ENCODE results near the gene NPIPB8.
A peak's percentile ranks its signal among the peaks of the same experiment; 100 is the strongest.
"Not testable (repeated sequence)": the region's sequence is repeated elsewhere in the genome, so short reads cannot be mapped to it uniquely, and the experiment has no call there.

The NPIPB8 gene

GRCh38 chr16:28693257-28693950, 55.5 kb downstream of the NPIPB8 start:
- not testable (repeated sequence) for H3K4me3 ChIP-seq; H3K27ac ChIP-seq; DNase-seq (ENCODE audit: low spot score)

GRCh38 chr16:28699792-28700191, 61.9 kb downstream of the NPIPB8 start:
- not testable (repeated sequence) for DNase-seq (ENCODE audit: low spot score); H3K27ac ChIP-seq; H3K4me3 ChIP-seq

GRCh38 chr16:28700349-28700748, 62.5 kb downstream of the NPIPB8 start:
- H3K4me3 ChIP-seq, H3K27ac ChIP-seq: not testable (repeated sequence)
- peak; percentile 16 for DNase-seq (ENCODE audit: low spot score)

- not testable (repeated sequence) for DNase-seq (ENCODE audit: low spot score); H3K4me3 ChIP-seq
These were observed 63.5 kb downstream of the NPIPB8 start for GRCh38 chr16:28701384-28701783.

GRCh38 chr16:28704246-28704645, 66.4 kb downstream of the NPIPB8 start:
- DNase-seq (ENCODE audit: low spot score); H3K27ac ChIP-seq; H3K4me3 ChIP-seq: not testable (repeated sequence)

More at GRCh38 chr16:28701384-28701783, 63.5 kb downstream of the NPIPB8 start:
- H3K27ac ChIP-seq, result not testable (repeated sequence)
